Fibroblast of pulmonary artery (primary cell): ENCODE results near the gene C1QTNF1.

Experiments used
- DNase-seq: peaks from one replicate; pipeline ENCODE4 v3.0.0-alpha.2; 2010; ENCODE audit warnings: low read depth
- H3K4me3 ChIP-seq: replicated peaks from 2 replicates; pipeline ENCODE4 v1.5.1; 2011; ENCODE audit warnings: low read depth, mild to moderate bottlenecking, control low read depth, low read length, moderate library complexity
- TF ChIP-seq, protein P1 (sequence below): IDR thresholded peaks from 2 replicates; pipeline ENCODE4 v1.5.1; 2011; ENCODE audit warnings: mild to moderate bottlenecking, control low read depth, low read length, inconsistent platforms; ENCODE audit errors: missing control alignments

The C1QTNF1 gene

GRCh38 chr17:78998311-78999055, 25.5 kb upstream of the C1QTNF1 start:
- H3K4me3 ChIP-seq, result no peak overlapping the region
- TF ChIP-seq, protein P1, sequence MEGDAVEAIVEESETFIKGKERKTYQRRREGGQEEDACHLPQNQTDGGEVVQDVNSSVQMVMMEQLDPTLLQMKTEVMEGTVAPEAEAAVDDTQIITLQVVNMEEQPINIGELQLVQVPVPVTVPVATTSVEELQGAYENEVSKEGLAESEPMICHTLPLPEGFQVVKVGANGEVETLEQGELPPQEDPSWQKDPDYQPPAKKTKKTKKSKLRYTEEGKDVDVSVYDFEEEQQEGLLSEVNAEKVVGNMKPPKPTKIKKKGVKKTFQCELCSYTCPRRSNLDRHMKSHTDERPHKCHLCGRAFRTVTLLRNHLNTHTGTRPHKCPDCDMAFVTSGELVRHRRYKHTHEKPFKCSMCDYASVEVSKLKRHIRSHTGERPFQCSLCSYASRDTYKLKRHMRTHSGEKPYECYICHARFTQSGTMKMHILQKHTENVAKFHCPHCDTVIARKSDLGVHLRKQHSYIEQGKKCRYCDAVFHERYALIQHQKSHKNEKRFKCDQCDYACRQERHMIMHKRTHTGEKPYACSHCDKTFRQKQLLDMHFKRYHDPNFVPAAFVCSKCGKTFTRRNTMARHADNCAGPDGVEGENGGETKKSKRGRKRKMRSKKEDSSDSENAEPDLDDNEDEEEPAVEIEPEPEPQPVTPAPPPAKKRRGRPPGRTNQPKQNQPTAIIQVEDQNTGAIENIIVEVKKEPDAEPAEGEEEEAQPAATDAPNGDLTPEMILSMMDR, result no peak
- DNase-seq, result no peak

- H3K4me3 ChIP-seq, result no peak overlapping the region
- no peak for DNase-seq
- TF ChIP-seq, protein P1, result no peak
Observed at GRCh38 chr17:78999056-78999768, 24.8 kb upstream of the C1QTNF1 start.

DNA sequence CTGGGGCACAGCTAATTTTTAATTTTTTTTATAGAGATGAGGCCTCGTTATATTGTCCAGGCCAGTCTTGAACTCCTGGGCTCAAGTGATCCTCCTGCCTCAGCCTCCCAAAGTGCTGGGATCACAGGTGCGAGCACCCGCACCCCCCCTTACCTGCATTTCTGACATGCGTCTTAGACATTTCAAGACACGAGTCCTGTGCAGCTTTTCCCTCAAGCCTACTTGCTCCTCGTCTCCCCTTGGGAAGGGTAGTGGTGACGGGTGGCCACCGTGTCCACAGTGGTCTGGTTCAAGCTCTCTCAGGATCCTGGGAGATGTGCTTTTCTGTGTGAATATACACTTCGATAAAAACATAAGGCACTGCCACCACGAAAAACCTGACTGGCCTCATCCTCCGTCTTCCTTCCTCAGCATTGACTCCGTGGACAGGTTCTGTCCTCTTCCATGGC, 24.0 kb upstream of the C1QTNF1 start:
- DNase-seq, result no peak
- H3K4me3 ChIP-seq, result no peak overlapping the region
- TF ChIP-seq, protein P1, result no peak

GRCh38 chr17:79000396-79001189, 23.4 kb upstream of the C1QTNF1 start:
- H3K4me3 ChIP-seq, result no peak overlapping the region
- DNase-seq, result no peak
- TF ChIP-seq, protein P1, result no peak

- DNase-seq, result no peak
- no peak overlapping the region for H3K4me3 ChIP-seq
- TF ChIP-seq, protein P1, result no peak
Observed at GRCh38 chr17:79001190-79002020, 22.6 kb upstream of the C1QTNF1 start.

- no peak overlapping the region for H3K4me3 ChIP-seq
- TF ChIP-seq, protein P1, result no peak
- no peak for DNase-seq
Observed at GRCh38 chr17:79002291-79002690, 21.7 kb upstream of the C1QTNF1 start.
